HepG2 (cell line): ENCODE results near the gene STK11. TPM values are rescaled to one million over a fixed set of nuclear protein-coding genes. Genes with fewer than 3 reads are reported as not detected.

Source experiments
- ARID2 ChIP-seq: sonication (generic); formaldehyde crosslinking; IDR thresholded peaks from 2 replicates; pipeline ENCODE4 v1.8.1; 2022; ENCODE audit warnings: mild to moderate bottlenecking, missing genetic modification reagents, borderline replicate concordance
- ATAD3A ChIP-seq: sonication (generic); formaldehyde crosslinking; IDR thresholded peaks from 2 replicates; pipeline ENCODE4 v1.4.0; 2020; ENCODE audit warnings: missing genetic modification reagents
- ETV5 ChIP-seq: IDR thresholded peaks from 2 replicates; pipeline ENCODE4 v1.6.1; 2018; ENCODE audit warnings: missing biosample characterization, missing genetic modification reagents, inconsistent platforms, borderline replicate concordance
- HNF4G ChIP-seq, 2 experiments: sonication (generic) in 1 of 2; formaldehyde crosslinking in 1 of 2; IDR thresholded peaks; 2 replicates each; pipeline versions ENCODE4 v1.4.0 to v1.6.1; 2011 to 2020; ENCODE audit warnings: borderline replicate concordance in 2 of 2, low read depth in 2 of 2, mild to moderate bottlenecking in 2 of 2, low read length in 1 of 2, missing genetic modification reagents in 1 of 2, moderate library complexity in 1 of 2
- IKZF4 ChIP-seq: sonication (generic); formaldehyde crosslinking; IDR thresholded peaks from 2 replicates; pipeline ENCODE4 v1.5.1; 2020; ENCODE audit warnings: borderline replicate concordance, mild to moderate bottlenecking, low read depth, missing genetic modification reagents; ENCODE audit errors: not compliant biosample characterization
- KDM2A ChIP-seq: sonication (generic); formaldehyde crosslinking; IDR thresholded peaks from 2 replicates; pipeline ENCODE4 v1.4.0; 2020; ENCODE audit warnings: low read depth, missing genetic modification reagents, borderline replicate concordance
- MAX ChIP-seq: IDR thresholded peaks from 2 replicates; pipeline ENCODE4 v1.6.1; 2012; ENCODE audit warnings: inconsistent platforms
- RBFOX2 ChIP-seq: fragments of 200-400 bp; formaldehyde crosslinking; IDR thresholded peaks from 2 replicates; pipeline ENCODE4 v1.6.1; 2017; ENCODE audit warnings: low read depth, mild to moderate bottlenecking, low read length
- TCF12 ChIP-seq, 2 experiments: fragments of 450-650 bp in 1 of 2; sonication (generic) in 1 of 2; formaldehyde crosslinking in 1 of 2; IDR thresholded peaks; 2 replicates each; pipeline versions ENCODE4 v1.6.1 to v1.8.0; 2017 to 2022; ENCODE audit warnings: antibody characterized with exemption in 1 of 2, mild to moderate bottlenecking in 1 of 2, missing genetic modification reagents in 1 of 2, moderate library complexity in 1 of 2
- TEF ChIP-seq: sonication (generic); formaldehyde crosslinking; IDR thresholded peaks from 2 replicates; pipeline ENCODE4 v1.5.0; 2020; ENCODE audit warnings: missing genetic modification reagents
- TRAFD1 ChIP-seq: sonication (generic); formaldehyde crosslinking; IDR thresholded peaks from 2 replicates; pipeline ENCODE4 v1.5.1; 2020; ENCODE audit warnings: missing genetic modification reagents, mild to moderate bottlenecking, borderline replicate concordance
- ZNF121 ChIP-seq: sonication (generic); formaldehyde crosslinking; IDR thresholded peaks from 2 replicates; pipeline ENCODE4 v1.5.0; 2020; ENCODE audit warnings: mild to moderate bottlenecking, missing genetic modification reagents
- ZNF205 ChIP-seq: IDR thresholded peaks from 2 replicates; pipeline ENCODE4 v1.6.1; 2018; ENCODE audit warnings: missing biosample characterization, missing genetic modification reagents
- ZNF263 ChIP-seq: sonication (generic); formaldehyde crosslinking; IDR thresholded peaks from 2 replicates; pipeline ENCODE4 v1.4.0; 2020; ENCODE audit warnings: missing genetic modification reagents
- ZNF318 ChIP-seq: sonication (generic); formaldehyde crosslinking; IDR thresholded peaks from 2 replicates; pipeline ENCODE4 v1.4.0; 2020; ENCODE audit warnings: mild to moderate bottlenecking, missing genetic modification reagents
- ZNF557 ChIP-seq: sonication (generic); formaldehyde crosslinking; IDR thresholded peaks from 2 replicates; pipeline ENCODE4 v1.4.0; 2020; ENCODE audit warnings: missing genetic modification reagents
- ZSCAN25 ChIP-seq: sonication (generic); formaldehyde crosslinking; IDR thresholded peaks from 2 replicates; pipeline ENCODE4 v1.8.0; 2022; ENCODE audit warnings: mild to moderate bottlenecking, missing genetic modification reagents
- polyA plus RNA-seq, 8 experiments: library from polyadenylated mRNA; depleted of rRNA in 3 of 8; stranded (reverse) in 7 of 8; unstranded in 1 of 8; fragments of >200 nt; fragmentation: Illumina TruSeq in 4 of 8; extraction: Trizol in 4 of 8; gene quantifications; 2 replicates each; pipeline versions ENCODE4 v1.2.1 to v1.2.3, GENCODE V29; 2011 to 2016; ENCODE audit warnings: low read depth in 4 of 8, missing spikeins in 1 of 8, mixed read lengths in 1 of 8; ENCODE audit not compliant: insufficient read depth in 1 of 8
- total RNA-seq, 5 experiments: library from RNA; depleted of rRNA; stranded (reverse); fragments of >200 nt; fragmentation: Illumina TruSeq; extraction: Trizol; gene quantifications; 2 replicates each; pipeline ENCODE4 v1.2.3, GENCODE V29; 2016; ENCODE audit warnings: low read depth in 1 of 5

The STK11 gene
- total and polyA plus RNA-seq, 2 of the 13 experiments (the other 11 are each of a cell fraction or from before 2014, with no cell fraction given), result 27.5 to 43.6 TPM

- TF ChIP-seq ZNF318 (CRISPR knock-in tag) (no peak), ARID2 (CRISPR knock-in tag) (no peak), ZNF205 (CRISPR knock-in tag) (no peak), ZNF557 (CRISPR knock-in tag) (no peak), ZSCAN25 (CRISPR knock-in tag) (peak; percentile 57; the same call in 1 of the 2 replicates), ZNF263 (CRISPR knock-in tag) (no peak), TRAFD1 (CRISPR knock-in tag) (no peak), ZNF121 (CRISPR knock-in tag) (0 out of 2 replicates have a peak, but pooled peaks have one; percentile 7), TCF12 (IDR thresholded peaks at IDR 0.05) (no peak), TCF12 (CRISPR knock-in tag; IDR thresholded peaks at IDR 0.05) (0 out of 2 replicates have a peak, but pooled peaks have one; percentile 3), IKZF4 (CRISPR knock-in tag) (no peak), HNF4G (IDR thresholded peaks at IDR 0.05; ENCODE audit: borderline replicate concordance, low read depth, low read length) (no peak), HNF4G (CRISPR knock-in tag; IDR thresholded peaks at IDR 0.05; ENCODE audit: borderline replicate concordance, low read depth) (no peak), ATAD3A (no peak), ETV5 (peak; percentile 72), TEF (CRISPR knock-in tag) (no peak), KDM2A (CRISPR knock-in tag) (no peak), RBFOX2 (peak; percentile 2; the same call in 1 of the 2 replicates), MAX (peak; percentile 39; the same call in 1 of the 2 replicates)
Observed at GRCh38 chr19:1262623-1263123, 57.1 kb downstream of the STK11 start (continued).
